ENCODE measurements around the gene OR6M1. TPM values are rescaled to one million over a fixed set of nuclear protein-coding genes. Genes with fewer than 3 reads are reported as not detected.

The OR6M1 gene
- total RNA-seq, 1 donor from 2014 or later = not detected

- Mint-ChIP-seq H3K36me3 (no peaks in the 10 kb centered on the region), H3K4me1 (ENCODE audit: unreplicated experiment) (peaks cover 4% of the 10 kb centered on the region), H3K27me3 (no peaks in the 10 kb centered on the region), H3K27ac (no peak overlapping the region), H3K9me3 (peaks cover 6% of the 10 kb centered on the region), H3K4me3 (no peak overlapping the region)
- TF ChIP-seq CTCF (conservative IDR thresholded peaks at IDR 0.05) = no peak
- no peak for DNase-seq (ENCODE audit: extremely low spot score, unreplicated experiment)
These were observed 7.5 kb downstream of the OR6M1 start for GRCh38 chr11:123798513-123799252.

- Mint-ChIP-seq H3K4me3 (no peak overlapping the region), H3K9me3 (peaks cover 6% of the 10 kb centered on the region), H3K36me3 (no peaks in the 10 kb centered on the region), H3K27me3 (no peaks in the 10 kb centered on the region), H3K27ac (no peak overlapping the region), H3K4me1 (ENCODE audit: unreplicated experiment) (peaks cover 4% of the 10 kb centered on the region)
- TF ChIP-seq CTCF (conservative IDR thresholded peaks at IDR 0.05) = no peak
- no peak for DNase-seq (ENCODE audit: extremely low spot score, unreplicated experiment)
These were observed 8.1 kb downstream of the OR6M1 start for GRCh38 chr11:123798079-123798478.

- TF ChIP-seq CTCF (conservative IDR thresholded peaks at IDR 0.05) = no peak
- H3K27ac Mint-ChIP-seq = peak overlapping the region; percentile 40
- H3K27me3 Mint-ChIP-seq = no peaks in the 10 kb centered on the region
These were observed 8.6 kb downstream of the OR6M1 start for GRCh38 chr11:123797541-123797940.

GRCh38 chr11:123797114-123797513, 9.0 kb downstream of the OR6M1 start:
- DNase-seq (ENCODE audit: extremely low spot score, unreplicated experiment) = no peak
- H3K27me3 Mint-ChIP-seq = no peaks in the 10 kb centered on the region
- peaks cover 4% of the 10 kb centered on the region for H3K4me1 Mint-ChIP-seq (ENCODE audit: unreplicated experiment)
- H3K36me3 Mint-ChIP-seq = no peaks in the 10 kb centered on the region
- H3K27ac Mint-ChIP-seq = no peak overlapping the region
- H3K9me3 Mint-ChIP-seq = peaks cover 6% of the 10 kb centered on the region
- TF ChIP-seq CTCF (conservative IDR thresholded peaks at IDR 0.05) = no peak
- H3K4me3 Mint-ChIP-seq = no peak overlapping the region

More at GRCh38 chr11:123797541-123797940, 8.6 kb downstream of the OR6M1 start:
- peaks cover 4% of the 10 kb centered on the region for H3K4me1 Mint-ChIP-seq (ENCODE audit: unreplicated experiment)
- no peak for DNase-seq (ENCODE audit: extremely low spot score, unreplicated experiment)
- no peaks in the 10 kb centered on the region for H3K36me3 Mint-ChIP-seq
- H3K9me3 Mint-ChIP-seq = peaks cover 6% of the 10 kb centered on the region
- H3K4me3 Mint-ChIP-seq = no peak overlapping the region

GRCh38 chr11:123796226-123796625, 9.9 kb downstream of the OR6M1 start:
- Mint-ChIP-seq H3K4me3 (no peak overlapping the region), H3K27me3 (no peaks in the 10 kb centered on the region), H3K27ac (no peak overlapping the region), H3K36me3 (no peaks in the 10 kb centered on the region), H3K9me3 (peaks cover 6% of the 10 kb centered on the region), H3K4me1 (ENCODE audit: unreplicated experiment) (peaks cover 4% of the 10 kb centered on the region)
- no peak for DNase-seq (ENCODE audit: extremely low spot score, unreplicated experiment)
- no peak for TF ChIP-seq CTCF (conservative IDR thresholded peaks at IDR 0.05)

Data from type B pancreatic cell (in vitro differentiated cells).